Fibroblast of pulmonary artery (primary cell): ENCODE data around the gene ASTN2.

Source experiments
- DNase-seq: peaks from one replicate; pipeline ENCODE4 v3.0.0-alpha.2; 2010; ENCODE audit warnings: low read depth
- H3K4me3 ChIP-seq: replicated peaks from 2 replicates; pipeline ENCODE4 v1.5.1; 2011; ENCODE audit warnings: low read depth, mild to moderate bottlenecking, control low read depth, low read length, moderate library complexity
- TF ChIP-seq, protein P1 (sequence below): IDR thresholded peaks from 2 replicates; pipeline ENCODE4 v1.5.1; 2011; ENCODE audit warnings: mild to moderate bottlenecking, control low read depth, low read length, inconsistent platforms; ENCODE audit errors: missing control alignments

ASTN2 gene

DNA sequence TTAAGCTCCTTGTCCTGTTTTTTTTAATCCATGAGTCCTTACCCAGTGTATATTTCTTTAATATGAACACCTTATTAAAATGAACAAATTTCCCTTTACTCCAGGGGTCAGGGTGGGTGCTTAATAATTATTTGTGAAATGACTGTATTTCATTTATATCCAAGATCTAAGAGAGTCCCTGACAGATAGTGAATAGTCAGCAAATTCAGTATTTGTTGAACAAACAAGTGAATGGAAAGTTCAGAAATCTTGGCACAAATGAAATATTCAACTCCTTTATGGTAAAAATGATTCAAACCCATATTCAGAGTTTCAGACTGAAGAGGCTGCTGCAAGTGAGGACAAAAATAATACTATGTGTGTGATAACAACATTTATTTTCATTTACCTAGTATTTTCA, 59.9 kb downstream of the ASTN2 start:
- DNase-seq: no peak
- H3K4me3 ChIP-seq: no peak overlapping the region
- TF ChIP-seq, protein P1, sequence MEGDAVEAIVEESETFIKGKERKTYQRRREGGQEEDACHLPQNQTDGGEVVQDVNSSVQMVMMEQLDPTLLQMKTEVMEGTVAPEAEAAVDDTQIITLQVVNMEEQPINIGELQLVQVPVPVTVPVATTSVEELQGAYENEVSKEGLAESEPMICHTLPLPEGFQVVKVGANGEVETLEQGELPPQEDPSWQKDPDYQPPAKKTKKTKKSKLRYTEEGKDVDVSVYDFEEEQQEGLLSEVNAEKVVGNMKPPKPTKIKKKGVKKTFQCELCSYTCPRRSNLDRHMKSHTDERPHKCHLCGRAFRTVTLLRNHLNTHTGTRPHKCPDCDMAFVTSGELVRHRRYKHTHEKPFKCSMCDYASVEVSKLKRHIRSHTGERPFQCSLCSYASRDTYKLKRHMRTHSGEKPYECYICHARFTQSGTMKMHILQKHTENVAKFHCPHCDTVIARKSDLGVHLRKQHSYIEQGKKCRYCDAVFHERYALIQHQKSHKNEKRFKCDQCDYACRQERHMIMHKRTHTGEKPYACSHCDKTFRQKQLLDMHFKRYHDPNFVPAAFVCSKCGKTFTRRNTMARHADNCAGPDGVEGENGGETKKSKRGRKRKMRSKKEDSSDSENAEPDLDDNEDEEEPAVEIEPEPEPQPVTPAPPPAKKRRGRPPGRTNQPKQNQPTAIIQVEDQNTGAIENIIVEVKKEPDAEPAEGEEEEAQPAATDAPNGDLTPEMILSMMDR: no peak

DNA sequence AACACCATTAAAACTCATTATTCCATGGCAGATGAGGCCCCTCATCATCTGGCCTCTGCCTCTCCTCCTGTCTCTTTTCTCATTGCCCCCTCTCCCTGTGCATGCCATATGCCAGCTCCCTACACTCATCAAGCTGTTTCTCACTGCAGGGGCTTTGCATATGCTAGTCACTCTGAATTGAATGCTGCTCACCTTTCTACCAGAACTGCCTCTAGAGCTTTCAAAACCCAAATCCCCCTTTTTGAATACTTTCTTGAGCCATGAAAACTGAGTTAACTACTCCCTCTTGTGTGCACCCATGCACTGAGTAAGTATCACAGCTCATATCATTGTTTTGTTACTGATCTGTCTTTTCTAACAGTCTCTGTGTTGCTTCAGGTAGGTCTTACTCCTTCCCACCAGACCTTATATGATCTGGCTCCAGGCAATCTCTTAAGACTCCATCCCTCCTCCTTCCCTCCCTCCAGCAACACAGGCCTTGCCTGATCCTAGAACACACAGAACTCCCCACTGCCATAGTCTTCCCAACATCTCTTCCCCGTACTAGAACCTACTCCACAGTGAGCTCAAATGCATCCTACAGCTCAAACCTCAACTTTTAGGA, 60.5 kb downstream of the ASTN2 start:
- TF ChIP-seq, protein P1: no peak
- no peak overlapping the region for H3K4me3 ChIP-seq
- no peak for DNase-seq

DNA sequence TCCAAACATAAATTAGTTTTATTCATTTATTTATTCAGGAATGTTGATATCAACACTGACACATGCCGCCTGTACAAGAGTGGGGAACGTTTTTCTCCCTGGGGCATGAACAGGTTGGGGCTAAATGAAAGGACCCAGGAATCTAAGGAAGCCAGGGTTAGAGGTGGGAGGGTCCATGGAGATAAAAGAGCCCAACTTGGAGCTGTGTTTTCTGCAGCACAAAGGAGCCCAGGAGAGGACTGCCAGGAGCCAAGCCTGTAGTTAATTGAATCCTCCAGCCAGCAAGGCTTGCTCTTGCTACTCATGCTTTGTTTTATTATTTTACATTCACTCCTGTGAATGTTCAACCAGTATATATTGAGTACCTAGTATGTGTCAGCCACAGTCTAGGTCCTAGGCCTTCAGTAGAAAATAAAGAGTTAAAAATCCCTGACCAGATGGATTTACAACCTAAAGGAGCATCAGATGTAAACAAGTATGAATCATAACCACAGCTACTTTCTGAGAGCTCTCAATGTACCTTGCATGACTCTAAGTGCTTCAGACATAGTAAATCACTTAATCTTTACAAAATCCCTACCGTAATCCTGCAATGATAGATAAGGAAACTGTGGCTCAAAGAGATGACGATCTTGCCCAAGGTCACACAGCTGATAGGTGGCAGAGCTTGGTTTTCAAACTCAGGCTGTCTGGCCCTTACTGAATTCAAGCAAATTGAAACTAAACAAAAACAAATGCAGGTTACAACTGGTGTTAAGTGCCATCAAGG, 69.8 kb downstream of the ASTN2 start:
- H3K4me3 ChIP-seq: no peak overlapping the region
- TF ChIP-seq, protein P1: no peak
- DNase-seq: no peak

DNA sequence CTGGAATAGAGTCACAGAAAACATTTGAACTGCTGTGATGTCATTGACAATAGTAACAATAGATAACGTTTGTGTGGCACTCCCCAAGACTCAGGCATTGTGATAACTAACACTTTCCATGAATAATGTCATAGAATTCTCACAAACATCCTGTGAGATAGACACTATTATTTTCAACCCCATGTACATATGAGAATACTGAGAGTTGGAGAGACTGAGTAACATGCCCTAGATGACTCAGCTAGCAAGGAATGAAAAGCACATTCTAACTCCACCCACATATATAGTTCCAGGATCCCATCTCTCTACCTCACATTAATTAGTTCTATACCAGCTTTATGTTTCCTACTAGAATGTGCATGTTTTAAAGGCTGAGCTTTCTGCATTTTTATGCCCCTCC, 71.4 kb downstream of the ASTN2 start:
- no peak overlapping the region for H3K4me3 ChIP-seq
- no peak for DNase-seq
- TF ChIP-seq, protein P1: no peak

DNA sequence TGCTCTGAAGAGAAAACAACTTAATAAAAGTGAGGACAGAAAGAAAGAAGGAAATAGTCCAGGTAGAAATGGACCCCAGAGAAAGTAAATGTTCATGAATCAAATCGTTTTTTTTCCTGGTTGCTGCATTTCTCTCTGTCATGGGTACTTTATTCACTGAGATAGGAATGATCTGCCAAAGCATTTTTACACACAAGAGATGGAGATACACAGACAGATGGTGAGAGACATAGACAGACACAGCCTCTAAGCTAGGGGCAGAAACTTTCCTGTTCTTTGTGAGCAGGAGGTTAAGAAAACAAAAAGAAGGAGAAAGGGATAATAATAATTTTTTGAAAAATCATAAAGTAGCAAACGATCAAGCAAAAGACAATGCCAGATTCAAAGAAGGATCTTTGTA, 73.7 kb downstream of the ASTN2 start:
- TF ChIP-seq, protein P1: no peak
- DNase-seq: no peak

DNA sequence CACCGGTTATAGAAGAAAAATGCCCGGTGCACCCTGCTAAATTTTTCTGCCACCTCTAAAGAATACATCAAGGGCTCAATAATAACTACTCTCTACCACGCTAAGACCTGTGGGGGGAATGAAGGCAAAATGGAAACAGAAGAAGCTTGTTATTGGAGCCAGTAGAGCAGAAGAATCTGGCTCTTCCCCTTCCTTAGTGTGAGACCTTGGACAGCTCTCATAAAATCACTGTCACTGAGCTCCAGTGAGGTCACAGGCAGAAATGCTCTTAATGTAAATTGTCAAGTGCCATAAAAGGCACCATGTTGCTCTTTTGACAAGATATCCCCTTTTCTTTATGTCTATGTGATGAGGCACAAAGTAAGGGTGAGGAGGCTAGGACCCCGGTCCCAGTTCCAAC, 74.4 kb downstream of the ASTN2 start:
- TF ChIP-seq, protein P1: no peak
- H3K4me3 ChIP-seq: no peak overlapping the region
- DNase-seq: no peak

More for the DNA sequence above, 73.7 kb downstream of the ASTN2 start:
- H3K4me3 ChIP-seq: no peak overlapping the region
